Subcutaneous adipose tissue (tissue), 4 donors: Measurements from ENCODE around the gene VGLL3. TPM values are rescaled to one million over a fixed set of nuclear protein-coding genes. Genes with fewer than 3 reads are reported as not detected.

ENCODE experiments used
- total RNA-seq, 4 donors: library from RNA; depleted of rRNA; stranded (reverse); fragments of >200 nt; gene quantifications; one replicate each; pipeline ENCODE4 v1.1.0, GENCODE V29; 2016
- TF ChIP-seq, protein P1 (sequence below): fragments of 450-650 bp; IDR thresholded peaks from one replicate; pipeline ENCODE4 v1.5.1; 2016; ENCODE audit warnings: low read depth, mild to moderate bottlenecking, control low read depth, antibody characterized with exemption, moderate library complexity

VGLL3 gene
- total RNA-seq, 4 donors from 2014 or later: 36.0 to 77.1 (median 61.3) TPM

- TF ChIP-seq, protein P1, sequence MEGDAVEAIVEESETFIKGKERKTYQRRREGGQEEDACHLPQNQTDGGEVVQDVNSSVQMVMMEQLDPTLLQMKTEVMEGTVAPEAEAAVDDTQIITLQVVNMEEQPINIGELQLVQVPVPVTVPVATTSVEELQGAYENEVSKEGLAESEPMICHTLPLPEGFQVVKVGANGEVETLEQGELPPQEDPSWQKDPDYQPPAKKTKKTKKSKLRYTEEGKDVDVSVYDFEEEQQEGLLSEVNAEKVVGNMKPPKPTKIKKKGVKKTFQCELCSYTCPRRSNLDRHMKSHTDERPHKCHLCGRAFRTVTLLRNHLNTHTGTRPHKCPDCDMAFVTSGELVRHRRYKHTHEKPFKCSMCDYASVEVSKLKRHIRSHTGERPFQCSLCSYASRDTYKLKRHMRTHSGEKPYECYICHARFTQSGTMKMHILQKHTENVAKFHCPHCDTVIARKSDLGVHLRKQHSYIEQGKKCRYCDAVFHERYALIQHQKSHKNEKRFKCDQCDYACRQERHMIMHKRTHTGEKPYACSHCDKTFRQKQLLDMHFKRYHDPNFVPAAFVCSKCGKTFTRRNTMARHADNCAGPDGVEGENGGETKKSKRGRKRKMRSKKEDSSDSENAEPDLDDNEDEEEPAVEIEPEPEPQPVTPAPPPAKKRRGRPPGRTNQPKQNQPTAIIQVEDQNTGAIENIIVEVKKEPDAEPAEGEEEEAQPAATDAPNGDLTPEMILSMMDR: no peak
Observed at GRCh38 chr3:86995537-86995936, 4.6 kb upstream of the VGLL3 start.

- TF ChIP-seq, protein P1: no peak
Observed at GRCh38 chr3:86993704-86994103, 2.8 kb upstream of the VGLL3 start.

GRCh38 chr3:86991840-86992435 is 989 bp upstream of the VGLL3 start:
- TF ChIP-seq, protein P1: no peak

DNA sequence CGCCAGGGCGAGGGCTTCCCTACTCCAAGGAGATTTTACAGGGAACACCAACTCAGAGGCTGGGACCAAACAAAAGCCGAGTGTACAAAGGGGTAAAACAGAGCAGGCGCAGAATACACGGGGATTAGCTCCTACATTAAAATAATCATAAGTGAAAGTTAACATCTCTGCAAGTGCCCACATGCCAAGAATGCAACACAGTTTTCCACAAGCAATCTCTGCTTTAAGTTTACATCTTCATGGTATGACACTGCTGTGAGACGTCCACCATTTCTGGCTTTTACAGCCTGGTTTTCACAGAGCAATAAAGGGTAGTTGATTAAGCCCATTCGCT is 500 bp upstream of the VGLL3 start:
- TF ChIP-seq, protein P1: no peak

- TF ChIP-seq, protein P1: no peak
Observed at GRCh38 chr3:86990012-86990733, 776 bp downstream of the VGLL3 start.

DNA sequence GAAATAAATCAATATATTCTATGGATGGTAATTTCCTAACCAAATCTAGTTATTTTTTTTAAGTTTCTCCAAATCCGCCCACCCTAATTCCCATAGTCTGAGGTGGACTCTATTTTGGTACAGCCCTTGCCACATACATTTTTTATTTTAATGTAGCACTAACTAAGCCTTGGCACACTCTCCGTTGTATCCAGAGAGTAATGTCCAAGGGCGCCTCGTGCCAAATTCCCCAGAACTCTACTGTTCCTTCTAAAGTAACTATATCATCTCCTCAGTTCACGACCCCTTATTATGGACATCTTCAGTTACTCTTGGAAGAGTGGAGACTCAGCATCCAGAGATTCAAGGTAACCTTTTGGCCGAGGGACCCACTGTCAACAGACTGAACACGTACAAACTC is 1.3 kb downstream of the VGLL3 start:
- TF ChIP-seq, protein P1: no peak

- TF ChIP-seq, protein P1: no peak
Observed at GRCh38 chr3:86989006-86989405, 1.9 kb downstream of the VGLL3 start.
